Naive thymus-derived CD8-positive, alpha-beta T cell (primary cell): Measurements from ENCODE around the gene CTSZ. TPM values are rescaled to one million over a fixed set of nuclear protein-coding genes. Genes with fewer than 3 reads are reported as not detected.

ENCODE experiments used
- polyA plus RNA-seq, 3 donors: library from polyadenylated mRNA; unstranded; fragments of 300-500 nt; fragmentation: Illumina TruSeq; gene quantifications; one replicate each; pipeline ENCODE4 v1.2.3, GENCODE V29; 2021
- total RNA-seq, 8 experiments: library from RNA in 2 of 8; stranded (reverse) in 2 of 8; gene quantifications; one replicate each; pipeline ENCODE4 v1.2.3 and lab custom pipeline; 2021 to 2026

The CTSZ gene
- total and polyA plus RNA-seq, 5 experiments from 2014 or later, result 0.60 to 19.1 (median 2.9) TPM

Other genes starting within 250 kb of the CTSZ start
- 1 to 10 TPM; 1.3 TPM for gene GNAS-AS1, start 156.4 kb downstream of the CTSZ start, total RNA-seq
- under 1 TPM in 1 of 3 donors, not detected in 2; 0.14 TPM for gene GNAS-AS1, start 156.4 kb downstream of the CTSZ start, polyA plus RNA-seq
- 100 to 1,000 TPM; 695 to 756 TPM for gene GNAS, start 154.5 kb downstream of the CTSZ start, total RNA-seq
- gene GNAS, start 154.5 kb downstream of the CTSZ start, polyA plus RNA-seq, result 100 to 1,000 TPM; 155 to 247 (median 169) TPM
- 100 to 1,000 TPM in 1 of 2 experiments, 10 to 100 TPM in 1; 92.4 to 101 TPM for gene NELFCD, start 26.0 kb downstream of the CTSZ start, total RNA-seq
- gene NELFCD, start 26.0 kb downstream of the CTSZ start, polyA plus RNA-seq, result 10 to 100 TPM; 63.6 to 76.5 (median 74.0) TPM
- not detected for gene TUBB1, start 12.2 kb upstream of the CTSZ start, total RNA-seq
- under 1 TPM in 1 of 3 donors, not detected in 2; 0.05 TPM for gene TUBB1, start 12.2 kb upstream of the CTSZ start, polyA plus RNA-seq
- gene ATP5F1E, start 25.1 kb upstream of the CTSZ start, total RNA-seq, result 10 to 100 TPM; 78.2 to 80.3 TPM
- 100 to 1,000 TPM in 1 of 3 donors, 10 to 100 TPM in 2; 66.9 to 118 (median 91.4) TPM for gene ATP5F1E, start 25.1 kb upstream of the CTSZ start, polyA plus RNA-seq
- 10 to 100 TPM; 37.9 to 45.4 TPM for gene PRELID3B, start 35.5 kb upstream of the CTSZ start, total RNA-seq
- 10 to 100 TPM; 26.8 to 27.9 (median 26.9) TPM for gene PRELID3B, start 35.5 kb upstream of the CTSZ start, polyA plus RNA-seq
- 10 to 100 TPM; 28.0 to 29.9 TPM for gene ZNF831, start 156.6 kb upstream of the CTSZ start, total RNA-seq
- 1 to 10 TPM; 5.5 to 6.2 (median 5.9) TPM for gene ZNF831, start 156.6 kb upstream of the CTSZ start, polyA plus RNA-seq